Right renal cortex interstitium (tissue), 3 donors: ENCODE data around the gene NR1I3. TPM values are rescaled to one million over a fixed set of nuclear protein-coding genes. Genes with fewer than 3 reads are reported as not detected.

ENCODE experiments used
- DNase-seq, 3 donors: peaks; one replicate each; pipeline ENCODE4 v3.0.0-alpha.2; 2013; ENCODE audit warnings: low read depth in 3 of 3, low spot score in 2 of 3
- polyA plus RNA-seq, 3 donors: library from polyadenylated mRNA; unstranded; fragments of 120-200 nt; gene quantifications; one replicate each; pipeline ENCODE4 v1.2.1, GENCODE V29; 2013; ENCODE audit not compliant: insufficient read length in 3 of 3

NR1I3 gene
- polyA plus RNA-seq, 3 donors, result 1.5 to 4.7 (median 4.1) TPM

DNA sequence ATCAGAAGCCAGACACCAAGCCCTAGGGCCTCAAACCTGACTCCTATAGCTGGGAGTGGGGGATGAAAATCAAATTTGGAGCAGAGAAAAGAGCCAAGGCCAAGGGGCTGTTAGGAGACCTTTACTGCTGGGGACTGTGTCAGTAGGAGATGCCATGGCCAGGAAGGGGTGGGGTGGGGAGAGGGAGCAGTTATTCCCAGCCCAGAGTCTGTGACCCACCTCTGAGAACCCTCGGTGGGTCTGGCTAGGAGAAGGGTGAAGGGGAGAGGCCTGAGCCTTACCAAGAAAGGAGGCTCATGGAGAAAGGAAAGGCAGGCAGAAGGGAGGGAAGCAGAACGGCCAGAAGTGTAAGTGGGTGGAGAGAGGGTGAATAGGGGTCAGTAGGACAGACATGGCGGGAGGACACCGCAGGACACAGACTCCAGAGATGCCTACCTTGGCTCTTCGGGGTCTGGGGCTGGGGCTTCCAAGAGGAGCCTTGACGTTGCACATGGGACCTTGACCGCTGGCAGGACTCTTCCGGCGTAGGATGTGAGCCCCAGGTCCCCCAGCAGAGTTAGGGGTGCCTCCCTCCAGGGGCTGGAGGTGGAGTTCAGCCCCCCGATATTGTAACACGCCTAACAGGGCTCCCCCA is 40.3 kb downstream of the NR1I3 start:
- DNase-seq, result no peak

DNA sequence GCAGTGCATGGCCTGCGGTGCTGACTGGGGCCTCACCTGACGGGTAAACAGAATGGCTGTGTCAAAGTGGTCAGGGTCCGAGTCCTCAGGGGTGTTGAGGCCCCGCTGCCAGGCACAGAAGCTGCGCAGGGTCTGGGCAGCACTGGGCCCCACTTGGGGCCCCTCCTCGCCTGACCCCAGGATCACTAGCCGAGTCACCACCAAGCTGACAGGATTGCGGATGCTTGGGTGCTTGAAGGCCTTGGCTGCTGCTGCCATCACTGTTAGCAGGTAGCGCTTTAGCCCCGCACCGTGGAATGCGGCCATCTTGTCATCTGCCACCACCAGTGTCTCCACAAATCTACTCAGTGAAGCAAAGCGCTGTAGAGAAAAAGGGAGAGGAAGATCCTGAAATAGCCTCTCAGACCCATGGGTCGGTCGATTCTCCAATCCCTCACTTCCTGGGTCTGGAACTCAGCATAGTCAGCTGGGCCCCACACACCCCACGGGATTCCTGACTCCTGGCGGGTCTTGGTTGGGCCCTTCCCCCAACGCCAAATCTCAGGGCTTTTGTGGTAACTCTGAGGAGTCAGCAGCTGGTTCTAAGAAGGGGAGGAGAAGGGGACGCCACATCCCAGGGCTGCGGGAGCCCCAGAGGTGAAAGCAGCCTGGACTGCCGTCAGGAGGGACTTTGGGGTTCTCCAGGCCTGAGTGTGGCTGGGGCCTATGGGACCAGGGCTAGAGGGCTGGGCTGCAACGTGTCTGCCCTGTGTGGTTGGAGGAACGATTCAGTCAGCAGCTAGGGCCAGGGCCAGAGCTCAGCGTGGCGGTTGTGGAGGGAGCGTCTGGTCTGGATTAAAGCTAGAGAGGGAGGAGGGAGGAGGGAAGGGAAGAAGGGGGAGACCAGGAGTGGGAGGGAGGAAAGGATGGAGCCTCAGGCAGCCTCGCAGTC is 41.2 kb downstream of the NR1I3 start:
- DNase-seq, result no peak

GRCh38 chr1:161196111-161196510 is 41.9 kb downstream of the NR1I3 start:
- DNase-seq, result no peak

GRCh38 chr1:161195171-161195570 is 42.8 kb downstream of the NR1I3 start:
- no peak for DNase-seq

GRCh38 chr1:161193561-161194235 is 44.3 kb downstream of the NR1I3 start:
- DNase-seq, result no peak

DNA sequence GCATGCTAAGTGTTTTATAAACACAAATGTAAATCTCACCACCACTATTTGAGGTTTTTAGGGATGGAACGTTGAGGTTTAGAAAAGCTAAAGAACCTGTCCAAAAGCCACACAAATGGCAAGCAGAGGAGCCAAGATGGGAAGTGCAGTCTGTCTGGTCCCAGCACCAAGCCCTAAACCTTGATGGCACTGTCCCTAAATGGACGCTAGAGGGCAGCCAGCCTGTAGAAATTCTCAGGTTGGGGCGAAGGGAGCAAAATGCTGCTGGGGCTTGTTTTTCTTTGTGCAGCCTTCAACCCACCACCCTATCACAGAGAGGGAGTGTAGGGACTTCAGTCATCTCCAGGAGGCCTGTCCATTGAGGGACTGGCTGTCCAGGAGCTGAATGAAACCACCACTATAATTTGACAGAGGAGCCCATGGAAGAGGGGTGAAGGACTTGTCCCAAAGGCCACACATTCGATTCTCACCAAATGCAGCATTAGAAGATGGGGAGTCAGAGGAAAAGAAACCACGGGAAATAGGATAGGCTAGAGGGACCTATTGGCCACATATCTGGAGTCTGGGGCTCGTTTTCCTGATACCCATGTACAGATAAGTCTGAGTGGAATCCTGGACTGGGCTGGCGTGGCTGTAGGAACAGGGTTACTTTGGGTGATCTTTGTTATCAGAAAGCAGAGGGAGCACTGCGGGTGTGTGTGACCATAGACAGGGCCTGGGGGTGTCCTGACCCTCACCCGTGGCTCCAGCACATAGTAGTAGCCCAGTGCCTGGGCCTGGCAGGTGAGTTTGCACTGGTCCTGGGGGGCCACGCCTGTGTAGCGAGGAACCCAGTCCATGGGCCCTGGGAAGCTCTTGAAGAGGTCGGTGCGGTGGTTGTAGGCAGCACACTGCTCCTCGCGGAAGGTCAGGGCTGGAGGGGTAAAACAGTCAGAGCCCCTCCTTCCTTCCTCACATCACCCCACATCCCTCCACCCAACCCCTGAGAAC is 45.2 kb downstream of the NR1I3 start:
- DNase-seq, result no peak

- no peak for DNase-seq
Observed at GRCh38 chr1:161191971-161192370, 46.0 kb downstream of the NR1I3 start.

DNA sequence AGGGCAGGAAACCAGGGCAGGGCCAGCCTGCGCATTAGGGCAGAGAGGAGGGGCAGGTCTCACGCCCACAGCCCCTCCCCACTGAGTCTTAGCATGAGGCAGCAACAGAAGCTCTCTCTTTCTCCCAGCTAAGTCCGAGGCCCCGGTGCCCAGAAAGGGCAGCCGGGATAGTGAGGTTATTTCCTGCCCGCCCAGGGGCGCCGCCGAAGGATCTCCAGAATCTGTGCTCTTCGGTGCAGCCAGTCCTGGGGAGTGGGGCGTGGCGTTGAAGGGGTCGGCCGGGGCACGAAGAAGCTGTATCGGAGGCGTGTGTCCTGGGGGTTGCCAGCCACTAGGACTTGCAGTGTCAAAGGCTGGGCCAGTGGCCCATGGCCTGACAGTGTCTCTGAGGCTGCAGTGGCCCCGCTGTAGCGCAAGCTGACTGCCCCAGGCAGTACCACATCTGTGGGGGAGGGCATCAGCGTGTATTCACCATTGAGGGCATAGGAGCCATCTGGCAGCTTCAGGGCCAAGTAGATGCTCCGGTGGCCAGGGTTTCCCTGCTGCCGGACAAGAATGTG is 47.0 kb downstream of the NR1I3 start:
- DNase-seq, result no peak

DNA sequence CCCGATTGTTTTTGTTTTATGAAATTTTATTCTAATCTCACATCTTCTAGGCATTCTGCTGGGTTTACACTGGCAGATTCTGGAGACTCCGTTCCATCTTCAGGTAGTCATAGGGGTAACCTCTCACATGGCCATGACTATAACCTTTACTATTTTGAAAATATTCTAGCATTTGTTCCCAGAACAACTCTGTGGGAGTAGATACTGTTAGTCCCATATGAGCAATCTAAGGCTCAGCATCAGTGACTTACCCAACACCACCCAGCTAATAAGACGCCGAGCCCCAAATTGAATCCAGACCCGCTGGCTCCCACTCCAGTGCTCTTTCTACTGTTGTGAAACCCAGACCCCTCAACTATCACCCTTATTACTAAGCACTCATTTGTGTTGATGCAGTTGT is 49.0 kb downstream of the NR1I3 start:
- DNase-seq, result no peak

GRCh38 chr1:161188381-161188780 is 49.6 kb downstream of the NR1I3 start:
- DNase-seq, result no peak

DNA sequence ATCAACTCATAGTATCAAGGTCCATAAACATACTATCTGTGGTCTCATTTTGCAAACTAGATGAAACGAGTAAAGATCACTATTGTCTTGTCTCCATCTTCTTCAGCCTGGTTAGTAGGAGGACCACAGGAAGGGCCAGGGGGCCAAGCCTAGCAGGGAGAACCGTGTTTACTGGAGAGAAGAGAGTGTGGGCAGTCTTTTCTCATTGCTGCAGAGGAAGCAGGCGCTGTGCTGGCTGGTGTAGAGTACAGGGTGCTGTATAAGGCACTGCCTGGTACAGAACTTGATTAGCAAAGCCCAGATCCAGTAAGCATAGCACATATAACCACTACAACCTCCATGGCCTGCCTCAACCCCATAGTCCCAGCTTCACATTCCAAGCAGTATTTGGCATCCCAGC is 50.7 kb downstream of the NR1I3 start:
- no peak for DNase-seq

DNA sequence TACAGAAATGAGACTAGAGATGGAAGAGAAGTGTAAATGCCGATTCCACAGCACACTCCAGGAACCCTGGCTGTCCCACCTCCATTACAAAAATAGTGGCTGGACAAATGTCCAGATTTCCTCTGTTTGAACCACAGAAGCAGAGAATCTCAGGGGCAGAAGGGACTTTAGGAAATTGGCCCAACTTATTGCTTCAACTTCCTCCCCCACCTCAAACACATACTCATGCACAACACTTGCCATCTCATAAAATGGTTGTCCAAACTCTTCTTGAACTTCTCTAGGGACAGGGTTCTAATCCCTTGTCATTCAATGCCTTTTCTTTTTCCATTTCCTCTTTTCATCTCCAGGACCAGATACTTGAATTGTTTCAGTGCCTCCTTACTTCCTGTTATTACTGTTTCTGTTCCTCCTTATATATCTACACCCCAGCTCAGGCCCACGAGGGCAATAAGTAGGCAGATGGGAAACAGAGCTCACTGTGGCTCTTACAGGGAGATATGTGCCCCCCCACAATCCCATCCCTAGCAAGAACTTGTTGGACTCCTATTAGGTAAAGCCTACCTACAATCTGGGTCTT is 52.2 kb downstream of the NR1I3 start:
- no peak for DNase-seq

GRCh38 chr1:161185282-161185682 is 52.7 kb downstream of the NR1I3 start:
- DNase-seq, result no peak

- no peak for DNase-seq
Observed at GRCh38 chr1:161182214-161182613, 55.8 kb downstream of the NR1I3 start.

DNA sequence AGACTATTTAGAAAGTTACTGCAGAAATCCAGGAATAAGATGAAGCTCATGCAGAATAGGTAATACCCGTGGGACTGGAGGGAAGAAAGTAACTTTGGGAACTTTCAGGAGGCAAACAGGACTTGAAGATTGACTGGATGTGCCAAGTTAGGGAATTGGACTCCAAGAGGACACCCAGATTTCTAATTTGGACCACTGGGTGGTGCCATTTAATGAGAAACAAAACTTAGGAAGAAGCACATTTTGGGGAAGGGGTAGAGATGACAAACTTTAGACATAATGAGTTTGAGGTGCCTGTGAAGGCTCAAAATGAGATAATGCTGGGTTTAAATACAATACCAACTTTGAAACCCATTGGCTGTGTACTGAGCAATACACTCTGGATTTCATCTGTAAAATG is 57.4 kb downstream of the NR1I3 start:
- no peak for DNase-seq

GRCh38 chr1:161179698-161180097 is 58.3 kb downstream of the NR1I3 start:
- no peak for DNase-seq
